ENCODE measurements around the gene LANCL2.

The LANCL2 gene

GRCh38 chr7:55435466-55435865 is 70.3 kb downstream of the LANCL2 start:
- Histone ChIP-seq H3K4me1 (ENCODE audit: control extremely low read depth in 1 of 4, control insufficient read depth in 4 of 4, insufficient read depth in 4 of 4, low read length in 3 of 4) (peaks cover 0 to 7% (median under 1%) of the 10 kb centered on the region in 4 experiments), H3K4me3 (ENCODE audit: control insufficient read depth in 1 of 7, extremely low read depth in 1 of 7, insufficient read depth in 4 of 7, low read depth in 2 of 7, low read length in 6 of 7) (no peak overlapping the region), H3K9me3 (ENCODE audit: control extremely low read depth in 1 of 5, control insufficient read depth in 4 of 5, insufficient read depth in 2 of 5, low read depth in 1 of 5, low read length in 4 of 5) (no peaks in the 10 kb centered on the region), H3K36me3 (ENCODE audit: control insufficient read depth in 4 of 4, insufficient read depth in 4 of 4, low read length in 3 of 4) (peaks cover 0 to 6% (median under 1%) of the 10 kb centered on the region in 4 experiments), H3K27ac (ENCODE audit: insufficient read depth in 1 of 2, low read depth in 1 of 2, low read length in 2 of 2, poor library complexity in 1 of 2, severe bottlenecking in 2 of 2) (no peak overlapping the region), H3K27me3 (replicated peaks in 2 of 5; ENCODE audit: control insufficient read depth in 4 of 5, insufficient read depth in 5 of 5, low read length in 4 of 5) (no peaks in the 10 kb centered on the region)
- no peak for DNase-seq
- CTCF ChIA-PET, result no interaction called here
- WGBS (ENCODE audit: insufficient coverage), result 78% methylated on average over 8 of the region's 10 CpGs
- POLR2A ChIA-PET, result no interaction called here

- 70% methylated on average over 2 of the region's 10 CpGs for WGBS (ENCODE audit: insufficient coverage)
- Histone ChIP-seq H3K9me3 (ENCODE audit: control extremely low read depth in 1 of 5, control insufficient read depth in 4 of 5, insufficient read depth in 2 of 5, low read depth in 1 of 5, low read length in 4 of 5) (no peaks in the 10 kb centered on the region), H3K27me3 (replicated peaks in 2 of 5; ENCODE audit: control insufficient read depth in 4 of 5, insufficient read depth in 5 of 5, low read length in 4 of 5) (no peaks in the 10 kb centered on the region), H3K4me1 (ENCODE audit: control extremely low read depth in 1 of 4, control insufficient read depth in 4 of 4, insufficient read depth in 4 of 4, low read length in 3 of 4) (peaks cover 0 to 7% (median under 1%) of the 10 kb centered on the region in 4 experiments), H3K27ac (ENCODE audit: insufficient read depth in 1 of 2, low read depth in 1 of 2, low read length in 2 of 2, poor library complexity in 1 of 2, severe bottlenecking in 2 of 2) (no peak overlapping the region), H3K4me3 (ENCODE audit: control insufficient read depth in 1 of 7, extremely low read depth in 1 of 7, insufficient read depth in 4 of 7, low read depth in 2 of 7, low read length in 6 of 7) (no peak overlapping the region), H3K36me3 (ENCODE audit: control insufficient read depth in 4 of 4, insufficient read depth in 4 of 4, low read length in 3 of 4) (peaks cover 0 to 3% (median 0%) of the 10 kb centered on the region in 4 experiments)
- POLR2A ChIA-PET, result no interaction called here
- DNase-seq, result no peak
- CTCF ChIA-PET, result interaction anchor here (0.6 kb wide), 1 partner anchor 139 kb away, joined by 3 read pairs; no protein-coding TSS in a partner anchor
These were observed 71.3 kb downstream of the LANCL2 start for GRCh38 chr7:55436457-55436856.

- WGBS (ENCODE audit: insufficient coverage), result 88% methylated on average over 1 of the region's 1 CpG
- DNase-seq, result no peak
- Histone ChIP-seq H3K27me3 (replicated peaks in 2 of 5; ENCODE audit: control insufficient read depth in 4 of 5, insufficient read depth in 5 of 5, low read length in 4 of 5) (no peaks in the 10 kb centered on the region), H3K9me3 (ENCODE audit: control extremely low read depth in 1 of 5, control insufficient read depth in 4 of 5, insufficient read depth in 2 of 5, low read depth in 1 of 5, low read length in 4 of 5) (no peaks in the 10 kb centered on the region), H3K4me1 (ENCODE audit: control extremely low read depth in 1 of 4, control insufficient read depth in 4 of 4, insufficient read depth in 4 of 4, low read length in 3 of 4) (peaks cover 0 to 7% (median under 1%) of the 10 kb centered on the region in 4 experiments), H3K4me3 (ENCODE audit: control insufficient read depth in 1 of 7, extremely low read depth in 1 of 7, insufficient read depth in 4 of 7, low read depth in 2 of 7, low read length in 6 of 7) (no peak overlapping the region), H3K27ac (ENCODE audit: insufficient read depth in 1 of 2, low read depth in 1 of 2, low read length in 2 of 2, poor library complexity in 1 of 2, severe bottlenecking in 2 of 2) (no peak overlapping the region), H3K36me3 (ENCODE audit: control insufficient read depth in 4 of 4, insufficient read depth in 4 of 4, low read length in 3 of 4) (no peaks in the 10 kb centered on the region)
- CTCF ChIA-PET, result interaction anchor here (0.6 kb wide), 1 partner anchor 140 kb away, joined by 3 read pairs; no protein-coding TSS in a partner anchor
- POLR2A ChIA-PET, result no interaction called here
These were observed 72.2 kb downstream of the LANCL2 start for GRCh38 chr7:55437375-55437774.

- ChIA-PET CTCF (no interaction called here), POLR2A (no interaction called here)
- no peaks in the 10 kb centered on the region for H3K36me3 ChIP-seq (ENCODE audit: control insufficient read depth in 4 of 4, insufficient read depth in 4 of 4, low read length in 3 of 4)
- H3K4me3 ChIP-seq (ENCODE audit: control insufficient read depth in 1 of 7, extremely low read depth in 1 of 7, insufficient read depth in 4 of 7, low read depth in 2 of 7, low read length in 6 of 7), result no peak overlapping the region
- no peak overlapping the region for H3K27ac ChIP-seq (ENCODE audit: insufficient read depth in 1 of 2, low read depth in 1 of 2, low read length in 2 of 2, poor library complexity in 1 of 2, severe bottlenecking in 2 of 2)
- no peaks in the 10 kb centered on the region for H3K27me3 ChIP-seq (replicated peaks in 2 of 5; ENCODE audit: control insufficient read depth in 4 of 5, insufficient read depth in 5 of 5, low read length in 4 of 5)
- H3K4me1 ChIP-seq (ENCODE audit: control extremely low read depth in 1 of 4, control insufficient read depth in 4 of 4, insufficient read depth in 4 of 4, low read length in 3 of 4), result peaks cover 0 to 7% (median under 1%) of the 10 kb centered on the region in 4 experiments
- 99% methylated on average over 7 of the region's 13 CpGs for WGBS (ENCODE audit: insufficient coverage)
- H3K9me3 ChIP-seq (ENCODE audit: control extremely low read depth in 1 of 5, control insufficient read depth in 4 of 5, insufficient read depth in 2 of 5, low read depth in 1 of 5, low read length in 4 of 5), result no peaks in the 10 kb centered on the region
- DNase-seq, result no peak
These were observed 73.1 kb downstream of the LANCL2 start for GRCh38 chr7:55438085-55438756.

GRCh38 chr7:55438757-55439525 is 73.8 kb downstream of the LANCL2 start:
- ChIA-PET CTCF (interaction anchor here (1.2 kb wide), 1 partner anchor 135 kb away, joined by 3 read pairs; no protein-coding TSS in a partner anchor), POLR2A (no interaction called here)
- H3K4me1 ChIP-seq (ENCODE audit: control extremely low read depth in 1 of 4, control insufficient read depth in 4 of 4, insufficient read depth in 4 of 4, low read length in 3 of 4), result peaks cover 0 to 7% (median 0%) of the 10 kb centered on the region in 4 experiments
- H3K36me3 ChIP-seq (ENCODE audit: control insufficient read depth in 4 of 4, insufficient read depth in 4 of 4, low read length in 3 of 4), result no peaks in the 10 kb centered on the region
- H3K9me3 ChIP-seq (ENCODE audit: control extremely low read depth in 1 of 5, control insufficient read depth in 4 of 5, insufficient read depth in 2 of 5, low read depth in 1 of 5, low read length in 4 of 5), result no peaks in the 10 kb centered on the region
- no peak overlapping the region for H3K4me3 ChIP-seq (ENCODE audit: control insufficient read depth in 1 of 7, extremely low read depth in 1 of 7, insufficient read depth in 4 of 7, low read depth in 2 of 7, low read length in 6 of 7)
- no peak overlapping the region for H3K27ac ChIP-seq (ENCODE audit: insufficient read depth in 1 of 2, low read depth in 1 of 2, low read length in 2 of 2, poor library complexity in 1 of 2, severe bottlenecking in 2 of 2)
- 86% methylated on average over 18 of the region's 19 CpGs for WGBS (ENCODE audit: insufficient coverage)
- DNase-seq, result peak in 2 of 3 donors; percentile 14 to 17
- no peaks in the 10 kb centered on the region for H3K27me3 ChIP-seq (replicated peaks in 2 of 5; ENCODE audit: control insufficient read depth in 4 of 5, insufficient read depth in 5 of 5, low read length in 4 of 5)

GRCh38 chr7:55439627-55440026 is 74.5 kb downstream of the LANCL2 start:
- POLR2A ChIA-PET, result no interaction called here
- Histone ChIP-seq H3K27ac (ENCODE audit: insufficient read depth in 1 of 2, low read depth in 1 of 2, low read length in 2 of 2, poor library complexity in 1 of 2, severe bottlenecking in 2 of 2) (no peak overlapping the region), H3K4me3 (ENCODE audit: control insufficient read depth in 1 of 7, extremely low read depth in 1 of 7, insufficient read depth in 4 of 7, low read depth in 2 of 7, low read length in 6 of 7) (no peak overlapping the region), H3K27me3 (replicated peaks in 2 of 5; ENCODE audit: control insufficient read depth in 4 of 5, insufficient read depth in 5 of 5, low read length in 4 of 5) (no peaks in the 10 kb centered on the region), H3K4me1 (ENCODE audit: control extremely low read depth in 1 of 4, control insufficient read depth in 4 of 4, insufficient read depth in 4 of 4, low read length in 3 of 4) (peaks cover 0 to 7% (median 0%) of the 10 kb centered on the region in 4 experiments), H3K36me3 (ENCODE audit: control insufficient read depth in 4 of 4, insufficient read depth in 4 of 4, low read length in 3 of 4) (no peaks in the 10 kb centered on the region), H3K9me3 (ENCODE audit: control extremely low read depth in 1 of 5, control insufficient read depth in 4 of 5, insufficient read depth in 2 of 5, low read depth in 1 of 5, low read length in 4 of 5) (no peaks in the 10 kb centered on the region)
- peak in 2 of 3 donors; percentile 27 to 38 for DNase-seq
- CTCF ChIA-PET, result interaction anchor here (1.2 kb wide), 1 partner anchor 135 kb away, joined by 3 read pairs; no protein-coding TSS in a partner anchor
- 88% methylated on average over 8 of the region's 10 CpGs for WGBS (ENCODE audit: insufficient coverage)

Measured in common myeloid progenitor, CD34-positive (primary cell).